Measurements from ENCODE around the gene PYDC1.

Gene PYDC1

DNA sequence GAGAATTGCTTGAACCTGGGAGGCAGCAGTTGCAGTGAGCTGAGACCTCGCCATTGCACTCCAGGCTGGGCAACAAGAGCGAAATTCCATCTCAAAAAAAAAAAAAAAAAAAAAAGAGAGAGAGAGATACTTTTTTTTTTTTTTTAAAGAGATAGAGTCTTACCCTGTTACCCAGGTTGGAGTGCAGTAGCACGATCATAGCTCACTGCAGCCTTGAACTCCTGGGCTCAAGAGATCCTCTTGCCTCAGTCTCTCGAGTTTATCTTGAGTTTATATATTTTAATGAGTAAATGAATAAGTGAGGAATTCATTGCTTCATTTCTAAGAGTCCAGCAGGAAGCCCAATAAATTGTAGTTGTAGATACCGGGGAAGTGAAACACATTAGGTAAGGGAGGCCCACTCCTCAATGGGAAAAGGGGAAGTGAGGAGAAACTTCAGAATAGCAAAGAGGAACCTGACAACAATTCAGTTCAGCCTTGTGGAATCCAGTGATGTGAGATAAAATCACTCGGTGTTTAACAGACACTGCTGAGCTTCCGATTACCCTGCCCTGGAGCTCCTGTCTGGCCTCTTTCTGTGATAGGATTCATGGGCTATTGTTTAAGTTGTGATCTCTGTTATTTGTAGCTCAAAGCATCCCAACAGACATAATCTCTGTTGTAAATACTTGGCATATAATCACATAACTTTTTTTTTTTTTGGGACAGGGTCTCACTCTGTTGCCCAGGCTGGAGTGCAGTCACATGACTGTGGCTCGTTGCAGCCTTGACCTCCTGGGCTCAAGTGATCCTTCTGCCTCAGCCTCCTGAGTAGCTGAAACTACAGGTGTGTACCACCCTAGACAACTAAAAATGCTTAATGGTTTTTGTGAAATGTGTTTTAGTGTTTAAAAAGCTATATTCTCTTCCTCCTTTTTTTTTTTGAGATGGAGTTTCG, 27.1 kb upstream of the PYDC1 start:
- peak overlapping the region; percentile 32; the same call in 1 of the 2 replicates for H3K9ac ChIP-seq (ENCODE audit: low read length)
- no peaks in the 10 kb centered on the region for H3K79me2 ChIP-seq (ENCODE audit: low read length)
- H3K4me1 ChIP-seq (ENCODE audit: low read length) = peaks cover 12% of the 10 kb centered on the region
- no peaks in the 10 kb centered on the region for H4K20me1 ChIP-seq (ENCODE audit: insufficient read depth, low read length)
- no peak overlapping the region for H2AFZ ChIP-seq (ENCODE audit: low read depth, low read length)
- peaks cover 19% of the 10 kb centered on the region for H3K27me3 ChIP-seq (ENCODE audit: low read depth, low read length)
- no peaks in the 10 kb centered on the region for H3K36me3 ChIP-seq (replicated peaks; ENCODE audit: low read depth, low read length)
- peak overlapping the region; percentile 49 for H3K4me3 ChIP-seq (ENCODE audit: low read length)
- no peaks in the 10 kb centered on the region for H3K9me3 ChIP-seq (ENCODE audit: insufficient read depth, low read length)
- TF ChIP-seq, protein P1, sequence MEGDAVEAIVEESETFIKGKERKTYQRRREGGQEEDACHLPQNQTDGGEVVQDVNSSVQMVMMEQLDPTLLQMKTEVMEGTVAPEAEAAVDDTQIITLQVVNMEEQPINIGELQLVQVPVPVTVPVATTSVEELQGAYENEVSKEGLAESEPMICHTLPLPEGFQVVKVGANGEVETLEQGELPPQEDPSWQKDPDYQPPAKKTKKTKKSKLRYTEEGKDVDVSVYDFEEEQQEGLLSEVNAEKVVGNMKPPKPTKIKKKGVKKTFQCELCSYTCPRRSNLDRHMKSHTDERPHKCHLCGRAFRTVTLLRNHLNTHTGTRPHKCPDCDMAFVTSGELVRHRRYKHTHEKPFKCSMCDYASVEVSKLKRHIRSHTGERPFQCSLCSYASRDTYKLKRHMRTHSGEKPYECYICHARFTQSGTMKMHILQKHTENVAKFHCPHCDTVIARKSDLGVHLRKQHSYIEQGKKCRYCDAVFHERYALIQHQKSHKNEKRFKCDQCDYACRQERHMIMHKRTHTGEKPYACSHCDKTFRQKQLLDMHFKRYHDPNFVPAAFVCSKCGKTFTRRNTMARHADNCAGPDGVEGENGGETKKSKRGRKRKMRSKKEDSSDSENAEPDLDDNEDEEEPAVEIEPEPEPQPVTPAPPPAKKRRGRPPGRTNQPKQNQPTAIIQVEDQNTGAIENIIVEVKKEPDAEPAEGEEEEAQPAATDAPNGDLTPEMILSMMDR (IDR thresholded peaks at IDR 0.05; ENCODE audit: low read depth, low read length) = no peak
- TF ChIP-seq EZH2phosphoT487 (IDR thresholded peaks at IDR 0.05; ENCODE audit: low read depth) = no peak
- peak overlapping the region; percentile 64 for H3K4me2 ChIP-seq (ENCODE audit: low read length)
- H3K27ac ChIP-seq (ENCODE audit: low read length) = peak overlapping the region; percentile 41; the same call in 1 of the 2 replicates

DNA sequence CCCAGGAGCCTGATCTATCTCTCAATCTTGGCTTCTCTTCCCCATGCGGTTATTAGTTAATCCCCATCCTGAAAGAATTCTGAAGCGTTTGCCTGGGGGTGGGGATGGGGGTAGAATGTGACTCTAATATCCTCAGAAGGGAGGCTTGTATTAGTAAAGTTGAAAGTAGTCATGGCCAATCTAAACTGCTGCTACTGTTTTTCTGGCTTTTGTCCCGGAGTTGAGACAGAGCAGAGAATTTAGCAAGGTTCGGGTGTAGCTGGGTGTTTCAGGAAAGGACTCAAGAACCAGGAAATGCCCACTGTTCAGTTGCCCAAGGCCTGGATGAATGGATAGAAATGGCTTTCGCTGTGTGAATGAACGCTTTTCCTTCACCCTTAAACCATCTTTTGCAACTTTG, 25.3 kb upstream of the PYDC1 start:
- Histone ChIP-seq H3K4me1 (ENCODE audit: low read length) (peaks cover 12% of the 10 kb centered on the region), H3K79me2 (ENCODE audit: low read length) (no peaks in the 10 kb centered on the region), H3K36me3 (replicated peaks; ENCODE audit: low read depth, low read length) (no peaks in the 10 kb centered on the region), H3K9ac (ENCODE audit: low read length) (no peak overlapping the region), H3K27ac (ENCODE audit: low read length) (no peak overlapping the region), H3K9me3 (ENCODE audit: insufficient read depth, low read length) (no peaks in the 10 kb centered on the region), H2AFZ (ENCODE audit: low read depth, low read length) (no peak overlapping the region), H4K20me1 (ENCODE audit: insufficient read depth, low read length) (no peaks in the 10 kb centered on the region), H3K4me3 (ENCODE audit: low read length) (no peak overlapping the region), H3K27me3 (ENCODE audit: low read depth, low read length) (peaks cover 12% of the 10 kb centered on the region), H3K4me2 (ENCODE audit: low read length) (no peak overlapping the region)
- TF ChIP-seq, protein P1 (IDR thresholded peaks at IDR 0.05; ENCODE audit: low read depth, low read length) = no peak
- TF ChIP-seq EZH2phosphoT487 (IDR thresholded peaks at IDR 0.05; ENCODE audit: low read depth) = no peak

DNA sequence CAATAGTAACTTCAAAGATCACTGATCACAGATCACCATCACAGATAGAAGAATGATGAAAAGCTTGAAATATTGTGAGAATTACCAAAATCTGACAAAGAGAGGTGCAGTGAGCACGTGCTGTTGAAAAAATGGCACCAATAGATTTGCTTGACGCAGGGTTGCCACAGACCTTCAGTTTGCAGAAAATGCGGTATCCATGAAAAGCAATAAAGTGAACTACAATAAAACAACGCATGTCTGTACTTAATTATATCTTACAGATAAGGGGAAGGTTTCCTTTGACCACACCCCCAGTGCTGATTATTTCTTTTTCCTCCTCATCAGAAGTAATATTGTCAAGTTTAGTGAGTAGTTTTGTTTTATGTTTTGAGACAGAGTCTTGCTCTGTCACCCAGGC, 21.1 kb upstream of the PYDC1 start:
- Histone ChIP-seq H4K20me1 (ENCODE audit: insufficient read depth, low read length) (no peaks in the 10 kb centered on the region), H3K79me2 (ENCODE audit: low read length) (no peaks in the 10 kb centered on the region), H3K9me3 (ENCODE audit: insufficient read depth, low read length) (0 out of 2 replicates have a peak, but pooled peaks cover 4% of the 10 kb centered on the region), H3K36me3 (replicated peaks; ENCODE audit: low read depth, low read length) (no peaks in the 10 kb centered on the region), H2AFZ (ENCODE audit: low read depth, low read length) (no peak overlapping the region), H3K4me3 (ENCODE audit: low read length) (no peak overlapping the region), H3K27ac (ENCODE audit: low read length) (no peak overlapping the region), H3K4me1 (ENCODE audit: low read length) (no peaks in the 10 kb centered on the region), H3K27me3 (ENCODE audit: low read depth, low read length) (peaks cover 12% of the 10 kb centered on the region), H3K9ac (ENCODE audit: low read length) (no peak overlapping the region), H3K4me2 (ENCODE audit: low read length) (no peak overlapping the region)
- TF ChIP-seq EZH2phosphoT487 (IDR thresholded peaks at IDR 0.05; ENCODE audit: low read depth) = no peak
- TF ChIP-seq, protein P1 (IDR thresholded peaks at IDR 0.05; ENCODE audit: low read depth, low read length) = no peak

DNA sequence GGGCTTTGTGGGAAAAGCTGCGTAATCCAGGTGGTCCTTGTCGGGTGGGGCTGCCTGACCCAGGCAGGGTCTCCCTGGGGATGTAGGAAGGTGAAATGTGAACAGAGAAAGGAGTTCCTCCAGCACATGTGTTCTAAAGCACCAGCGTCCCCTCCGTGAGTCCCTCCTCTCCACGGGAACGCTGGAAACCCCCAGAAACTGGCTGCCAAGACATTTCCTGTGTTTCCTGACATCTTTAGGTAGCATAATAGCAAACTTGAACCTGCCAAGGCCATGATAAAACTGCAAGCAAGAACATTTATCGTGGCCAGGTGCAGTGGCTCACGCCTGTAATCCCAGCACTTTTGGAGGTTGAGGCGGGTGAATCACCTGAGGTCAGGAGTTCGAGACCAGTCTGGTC, 12.6 kb upstream of the PYDC1 start:
- no peaks in the 10 kb centered on the region for H3K4me1 ChIP-seq (ENCODE audit: low read length)
- H4K20me1 ChIP-seq (ENCODE audit: insufficient read depth, low read length) = no peaks in the 10 kb centered on the region
- 0 out of 2 replicates have a peak, but pooled peaks cover 4% of the 10 kb centered on the region for H3K9me3 ChIP-seq (ENCODE audit: insufficient read depth, low read length)
- H3K27me3 ChIP-seq (ENCODE audit: low read depth, low read length) = no peaks in the 10 kb centered on the region; the same call in 1 of the 2 replicates
- no peaks in the 10 kb centered on the region for H3K79me2 ChIP-seq (ENCODE audit: low read length)
- H3K36me3 ChIP-seq (replicated peaks; ENCODE audit: low read depth, low read length) = no peaks in the 10 kb centered on the region
- no peak overlapping the region for H3K9ac ChIP-seq (ENCODE audit: low read length)
- no peak overlapping the region for H3K4me3 ChIP-seq (ENCODE audit: low read length)
- TF ChIP-seq, protein P1 (IDR thresholded peaks at IDR 0.05; ENCODE audit: low read depth, low read length) = no peak
- TF ChIP-seq EZH2phosphoT487 (IDR thresholded peaks at IDR 0.05; ENCODE audit: low read depth) = no peak
- H2AFZ ChIP-seq (ENCODE audit: low read depth, low read length) = no peak overlapping the region
- no peak overlapping the region for H3K27ac ChIP-seq (ENCODE audit: low read length)
- H3K4me2 ChIP-seq (ENCODE audit: low read length) = no peak overlapping the region
